Body of pancreas (tissue), 4 donors: ENCODE data around the gene FATE1.

Experiments used
- POLR2A ChIP-seq, 3 donors: fragments of 450-650 bp; IDR thresholded peaks; one replicate each; pipeline ENCODE4 v1.6.1; 2016; ENCODE audit warnings: antibody characterized with exemption in 3 of 3, mild to moderate bottlenecking in 2 of 3
- TF ChIP-seq, protein P1 (sequence below), 7 experiments: fragments of 450-650 bp in 4 of 7; fragments of 200-600 bp in 3 of 7; sonication (generic) in 3 of 7; IDR thresholded peaks; one replicate each; pipeline ENCODE4 v1.5.1; 2016 to 2019; ENCODE audit warnings: antibody characterized with exemption in 7 of 7

- TF ChIP-seq, protein P1, sequence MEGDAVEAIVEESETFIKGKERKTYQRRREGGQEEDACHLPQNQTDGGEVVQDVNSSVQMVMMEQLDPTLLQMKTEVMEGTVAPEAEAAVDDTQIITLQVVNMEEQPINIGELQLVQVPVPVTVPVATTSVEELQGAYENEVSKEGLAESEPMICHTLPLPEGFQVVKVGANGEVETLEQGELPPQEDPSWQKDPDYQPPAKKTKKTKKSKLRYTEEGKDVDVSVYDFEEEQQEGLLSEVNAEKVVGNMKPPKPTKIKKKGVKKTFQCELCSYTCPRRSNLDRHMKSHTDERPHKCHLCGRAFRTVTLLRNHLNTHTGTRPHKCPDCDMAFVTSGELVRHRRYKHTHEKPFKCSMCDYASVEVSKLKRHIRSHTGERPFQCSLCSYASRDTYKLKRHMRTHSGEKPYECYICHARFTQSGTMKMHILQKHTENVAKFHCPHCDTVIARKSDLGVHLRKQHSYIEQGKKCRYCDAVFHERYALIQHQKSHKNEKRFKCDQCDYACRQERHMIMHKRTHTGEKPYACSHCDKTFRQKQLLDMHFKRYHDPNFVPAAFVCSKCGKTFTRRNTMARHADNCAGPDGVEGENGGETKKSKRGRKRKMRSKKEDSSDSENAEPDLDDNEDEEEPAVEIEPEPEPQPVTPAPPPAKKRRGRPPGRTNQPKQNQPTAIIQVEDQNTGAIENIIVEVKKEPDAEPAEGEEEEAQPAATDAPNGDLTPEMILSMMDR (IDR thresholded peaks at IDR 0.05): no peak
- TF ChIP-seq POLR2A (IDR thresholded peaks at IDR 0.05): no peak
Measured at GRCh38 chrX:151754047-151754429, 38.2 kb downstream of the FATE1 start.
